ENCODE data around the gene FHAD1. TPM values are rescaled to one million over a fixed set of nuclear protein-coding genes. Genes with fewer than 3 reads are reported as not detected.
"Not testable (repeated sequence)": the region's sequence is repeated elsewhere in the genome, so short reads cannot be mapped to it uniquely, and the experiment has no call there.

The FHAD1 gene
- polyA plus RNA-seq, 1 donor: 0.79 TPM

GRCh38 chr1:15305468-15305770 lies 58.4 kb downstream of the FHAD1 start:
- H3K27me3 ChIP-seq (ENCODE audit: control insufficient read depth, insufficient read depth, low read length): no peaks in the 10 kb centered on the region
- no peak overlapping the region for H3K4me3 ChIP-seq (ENCODE audit: low read length)
- H3K9me3 ChIP-seq (ENCODE audit: control insufficient read depth, low read depth, low read length): peaks cover 6% of the 10 kb centered on the region
- H3K27ac ChIP-seq (ENCODE audit: low read length): no peak overlapping the region
- DNase-seq: no peak
- WGBS (ENCODE audit: insufficient coverage, low lambda C conversion rate): no CpG with 5 or more reads among the region's 7 CpGs
- peaks cover 38% of the 10 kb centered on the region for H3K4me1 ChIP-seq (ENCODE audit: control insufficient read depth, insufficient read depth, low read length)
- H3K36me3 ChIP-seq (ENCODE audit: control insufficient read depth, insufficient read depth, low read length): no peaks in the 10 kb centered on the region

- H3K36me3 ChIP-seq (ENCODE audit: control insufficient read depth, insufficient read depth, low read length); H3K9me3 ChIP-seq (ENCODE audit: control insufficient read depth, low read depth, low read length); DNase-seq; H3K4me3 ChIP-seq (ENCODE audit: low read length); H3K27me3 ChIP-seq (ENCODE audit: control insufficient read depth, insufficient read depth, low read length); H3K27ac ChIP-seq (ENCODE audit: low read length): not testable (repeated sequence)
- peaks cover 46% of the 10 kb centered on the region for H3K4me1 ChIP-seq (ENCODE audit: control insufficient read depth, insufficient read depth, low read length)
- no CpG with 5 or more reads among the region's 1 CpG for WGBS (ENCODE audit: insufficient coverage, low lambda C conversion rate)
Observed at GRCh38 chr1:15306352-15306751, 59.3 kb downstream of the FHAD1 start.

GRCh38 chr1:15308135-15308534 lies 61.1 kb downstream of the FHAD1 start:
- Histone ChIP-seq H3K4me1 (ENCODE audit: control insufficient read depth, insufficient read depth, low read length) (peaks cover 46% of the 10 kb centered on the region), H3K27ac (ENCODE audit: low read length) (peak overlapping the region; percentile 97), H3K9me3 (ENCODE audit: control insufficient read depth, low read depth, low read length) (peaks cover 9% of the 10 kb centered on the region), H3K36me3 (ENCODE audit: control insufficient read depth, insufficient read depth, low read length) (no peaks in the 10 kb centered on the region), H3K4me3 (ENCODE audit: low read length) (no peak overlapping the region), H3K27me3 (ENCODE audit: control insufficient read depth, insufficient read depth, low read length) (no peaks in the 10 kb centered on the region)
- peak; percentile 94 to 99 for DNase-seq
- WGBS (ENCODE audit: insufficient coverage, low lambda C conversion rate): no CpG with 5 or more reads among the region's 1 CpG

- peak overlapping the region; percentile 97 for H3K27ac ChIP-seq (ENCODE audit: low read length)
- WGBS (ENCODE audit: insufficient coverage, low lambda C conversion rate): no CpG with 5 or more reads among the region's 6 CpGs
- no peak overlapping the region for H3K4me3 ChIP-seq (ENCODE audit: low read length)
- H3K36me3 ChIP-seq (ENCODE audit: control insufficient read depth, insufficient read depth, low read length): no peaks in the 10 kb centered on the region
- peak in 1 of 2 donors; percentile 30 for DNase-seq
- H3K9me3 ChIP-seq (ENCODE audit: control insufficient read depth, low read depth, low read length): peaks cover 9% of the 10 kb centered on the region
- no peaks in the 10 kb centered on the region for H3K27me3 ChIP-seq (ENCODE audit: control insufficient read depth, insufficient read depth, low read length)
- peaks cover 46% of the 10 kb centered on the region for H3K4me1 ChIP-seq (ENCODE audit: control insufficient read depth, insufficient read depth, low read length)
Observed at GRCh38 chr1:15308621-15309027, 61.6 kb downstream of the FHAD1 start.

GRCh38 chr1:15309687-15310086 lies 62.7 kb downstream of the FHAD1 start:
- WGBS (ENCODE audit: insufficient coverage, low lambda C conversion rate): 100% methylated on average over 1 of the region's 10 CpGs
- peaks cover 9% of the 10 kb centered on the region for H3K9me3 ChIP-seq (ENCODE audit: control insufficient read depth, low read depth, low read length)
- H3K27ac ChIP-seq (ENCODE audit: low read length): peak overlapping the region; percentile 97
- DNase-seq: peak in 1 of 2 donors; percentile 59
- H3K4me1 ChIP-seq (ENCODE audit: control insufficient read depth, insufficient read depth, low read length): peaks cover 44% of the 10 kb centered on the region
- no peaks in the 10 kb centered on the region for H3K36me3 ChIP-seq (ENCODE audit: control insufficient read depth, insufficient read depth, low read length)
- peak overlapping the region; percentile 10 for H3K4me3 ChIP-seq (ENCODE audit: low read length)
- H3K27me3 ChIP-seq (ENCODE audit: control insufficient read depth, insufficient read depth, low read length): no peaks in the 10 kb centered on the region

- Histone ChIP-seq H3K27ac (ENCODE audit: low read length) (no peak overlapping the region), H3K4me1 (ENCODE audit: control insufficient read depth, insufficient read depth, low read length) (peaks cover 40% of the 10 kb centered on the region), H3K9me3 (ENCODE audit: control insufficient read depth, low read depth, low read length) (peaks cover 9% of the 10 kb centered on the region), H3K27me3 (ENCODE audit: control insufficient read depth, insufficient read depth, low read length) (no peaks in the 10 kb centered on the region), H3K4me3 (ENCODE audit: low read length) (no peak overlapping the region), H3K36me3 (ENCODE audit: control insufficient read depth, insufficient read depth, low read length) (no peaks in the 10 kb centered on the region)
- no CpG with 5 or more reads among the region's 7 CpGs for WGBS (ENCODE audit: insufficient coverage, low lambda C conversion rate)
- DNase-seq: no peak
Observed at GRCh38 chr1:15310544-15310943, 63.5 kb downstream of the FHAD1 start.

- WGBS (ENCODE audit: insufficient coverage, low lambda C conversion rate): no CpG with 5 or more reads among the region's 13 CpGs
Observed at GRCh38 chr1:15311122-15311822, 64.2 kb downstream of the FHAD1 start.

GRCh38 chr1:15311880-15312279 lies 64.9 kb downstream of the FHAD1 start:
- H3K27me3 ChIP-seq (ENCODE audit: control insufficient read depth, insufficient read depth, low read length): no peaks in the 10 kb centered on the region
- peaks cover 2% of the 10 kb centered on the region for H3K9me3 ChIP-seq (ENCODE audit: control insufficient read depth, low read depth, low read length)
- H3K4me3 ChIP-seq (ENCODE audit: low read length): no peak overlapping the region
- no CpG with 5 or more reads among the region's 7 CpGs for WGBS (ENCODE audit: insufficient coverage, low lambda C conversion rate)
- no peak overlapping the region for H3K27ac ChIP-seq (ENCODE audit: low read length)
- H3K4me1 ChIP-seq (ENCODE audit: control insufficient read depth, insufficient read depth, low read length): peaks cover 50% of the 10 kb centered on the region
- H3K36me3 ChIP-seq (ENCODE audit: control insufficient read depth, insufficient read depth, low read length): no peaks in the 10 kb centered on the region
- DNase-seq: no peak

More at GRCh38 chr1:15311122-15311822, 64.2 kb downstream of the FHAD1 start:
- Histone ChIP-seq H3K4me3 (ENCODE audit: low read length) (no peak overlapping the region), H3K36me3 (ENCODE audit: control insufficient read depth, insufficient read depth, low read length) (no peaks in the 10 kb centered on the region), H3K27ac (ENCODE audit: low read length) (no peak overlapping the region), H3K4me1 (ENCODE audit: control insufficient read depth, insufficient read depth, low read length) (peaks cover 47% of the 10 kb centered on the region), H3K27me3 (ENCODE audit: control insufficient read depth, insufficient read depth, low read length) (no peaks in the 10 kb centered on the region), H3K9me3 (ENCODE audit: control insufficient read depth, low read depth, low read length) (peaks cover 9% of the 10 kb centered on the region)
- DNase-seq: no peak

GRCh38 chr1:15312626-15313411 lies 65.8 kb downstream of the FHAD1 start:
- no peak overlapping the region for H3K27ac ChIP-seq (ENCODE audit: low read length)
- peaks cover 2% of the 10 kb centered on the region for H3K9me3 ChIP-seq (ENCODE audit: control insufficient read depth, low read depth, low read length)
- peaks cover 46% of the 10 kb centered on the region for H3K4me1 ChIP-seq (ENCODE audit: control insufficient read depth, insufficient read depth, low read length)
- no peak overlapping the region for H3K4me3 ChIP-seq (ENCODE audit: low read length)
- no CpG with 5 or more reads among the region's 16 CpGs for WGBS (ENCODE audit: insufficient coverage, low lambda C conversion rate)
- H3K27me3 ChIP-seq (ENCODE audit: control insufficient read depth, insufficient read depth, low read length): no peaks in the 10 kb centered on the region
- H3K36me3 ChIP-seq (ENCODE audit: control insufficient read depth, insufficient read depth, low read length): no peaks in the 10 kb centered on the region
- DNase-seq: no peak

- H3K9me3 ChIP-seq (ENCODE audit: control insufficient read depth, low read depth, low read length): peaks cover 2% of the 10 kb centered on the region
- DNase-seq: no peak
- WGBS (ENCODE audit: insufficient coverage, low lambda C conversion rate): 83% methylated on average over 3 of the region's 26 CpGs
Observed at GRCh38 chr1:15314328-15315281, 67.6 kb downstream of the FHAD1 start.

More at GRCh38 chr1:15314328-15315281, 67.6 kb downstream of the FHAD1 start:
- no peaks in the 10 kb centered on the region for H3K36me3 ChIP-seq (ENCODE audit: control insufficient read depth, insufficient read depth, low read length)
- no peak overlapping the region for H3K27ac ChIP-seq (ENCODE audit: low read length)
- H3K27me3 ChIP-seq (ENCODE audit: control insufficient read depth, insufficient read depth, low read length): no peaks in the 10 kb centered on the region
- peaks cover 30% of the 10 kb centered on the region for H3K4me1 ChIP-seq (ENCODE audit: control insufficient read depth, insufficient read depth, low read length)
- no peak overlapping the region for H3K4me3 ChIP-seq (ENCODE audit: low read length)

All from large intestine (tissue), 3 donors.